Measurements from ENCODE around the gene RNF217. TPM values are rescaled to one million over a fixed set of nuclear protein-coding genes. Genes with fewer than 3 reads are reported as not detected.
"Not testable (repeated sequence)": the region's sequence is repeated elsewhere in the genome, so short reads cannot be mapped to it uniquely, and the experiment has no call there.

RNF217 gene
- total RNA-seq, 2 donors from 2014 or later = 1.4 to 3.6 TPM

DNA sequence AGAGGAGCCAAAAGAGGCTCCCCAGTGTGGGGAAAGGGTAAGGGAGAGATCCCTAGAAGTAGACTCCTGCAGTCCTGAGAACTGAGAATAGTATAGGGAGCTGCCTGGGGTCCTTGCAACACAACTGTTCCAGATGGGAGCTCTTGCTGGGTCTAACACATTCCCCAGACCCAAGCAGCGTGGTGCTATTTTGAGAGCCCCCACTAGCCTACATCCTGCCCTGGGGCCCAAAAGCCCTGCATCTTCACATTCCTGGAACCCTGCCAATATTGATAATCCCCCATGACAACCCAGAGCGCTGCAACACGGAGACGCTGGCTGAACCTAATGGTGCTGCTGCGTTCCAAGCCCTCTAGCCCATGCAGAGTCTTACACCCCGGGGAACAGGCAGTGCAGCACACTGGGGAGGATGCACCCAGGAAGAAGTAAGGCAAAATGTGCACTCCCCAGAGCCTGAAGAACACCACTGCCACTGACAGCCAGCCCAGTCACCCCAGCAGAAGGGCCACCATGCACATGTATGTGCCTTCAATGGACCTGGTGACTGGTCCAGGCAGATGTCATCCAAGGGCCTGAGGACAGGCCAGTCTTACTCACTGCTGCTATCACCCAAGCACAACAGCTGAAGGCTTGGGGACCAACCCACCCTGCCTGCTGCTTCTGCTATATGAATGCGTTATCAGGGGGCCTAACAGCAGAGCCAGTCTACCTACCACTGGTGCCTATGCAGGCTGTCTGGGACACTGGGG, 7.0 kb upstream of the RNF217 start:
- ATAC-seq = peak; percentile 41 to 48
- DNase-seq (ENCODE audit: low spot score) = no peak
- Mint-ChIP-seq H3K9me3 (no peaks in the 10 kb centered on the region), H3K4me3 (no peak overlapping the region), H3K27me3 (peaks cover 27 to 35% of the 10 kb centered on the region in 2 donors), H3K4me1 (ENCODE audit: low read depth in 2 of 2) (no peaks in the 10 kb centered on the region), H3K36me3 (no peaks in the 10 kb centered on the region), H3K27ac (no peak overlapping the region)

DNA sequence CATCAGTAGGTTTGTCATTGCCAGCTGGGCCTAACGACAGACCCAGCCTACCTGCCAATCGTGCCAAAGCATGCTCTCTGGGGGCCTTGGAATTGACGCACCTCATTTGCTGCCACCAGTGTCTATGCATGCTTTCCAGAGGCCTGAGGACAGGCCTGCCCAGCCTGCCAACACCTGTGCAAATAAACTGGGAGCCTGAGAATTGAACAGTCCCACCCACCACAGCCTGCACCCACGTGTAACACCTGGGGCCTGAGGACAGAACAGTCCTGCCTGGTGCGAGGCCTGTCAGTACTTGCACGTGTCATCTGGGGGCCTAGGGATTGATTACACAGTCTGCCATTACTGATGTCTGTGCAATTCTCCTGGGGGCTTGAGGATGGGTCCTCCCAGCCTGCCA, 6.2 kb upstream of the RNF217 start:
- Mint-ChIP-seq H3K9me3 (no peaks in the 10 kb centered on the region), H3K27me3 (peaks cover 28 to 42% of the 10 kb centered on the region in 2 donors), H3K27ac (no peak overlapping the region), H3K36me3 (no peaks in the 10 kb centered on the region), H3K4me1 (ENCODE audit: low read depth in 2 of 2) (peaks cover 0 to 1% of the 10 kb centered on the region in 2 donors), H3K4me3 (no peak overlapping the region)
- no peak for DNase-seq (ENCODE audit: low spot score)
- ATAC-seq = no peak

DNA sequence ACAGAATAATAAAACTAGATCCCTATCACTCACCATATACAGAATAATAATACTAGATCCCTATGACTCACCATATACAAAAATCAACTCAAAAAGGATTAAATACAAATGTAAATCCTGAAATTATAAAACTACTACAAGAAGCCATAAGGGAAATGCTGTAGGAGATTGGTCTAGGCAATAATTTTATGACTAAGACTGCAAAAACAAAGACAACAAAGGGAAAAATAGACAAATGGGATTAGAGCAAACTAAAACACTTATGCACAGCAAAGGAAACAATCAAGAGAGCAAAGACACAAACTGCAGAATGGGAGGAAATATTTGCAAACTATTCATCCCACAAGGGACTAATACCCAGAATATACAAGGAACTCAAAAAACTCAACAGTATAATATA, 4.1 kb upstream of the RNF217 start:
- Mint-ChIP-seq H3K36me3 (no peaks in the 10 kb centered on the region), H3K4me3 (no peak overlapping the region), H3K27ac (no peak overlapping the region), H3K9me3 (no peaks in the 10 kb centered on the region), H3K4me1 (ENCODE audit: low read depth in 2 of 2) (peaks cover 8% of the 10 kb centered on the region in 2 donors), H3K27me3 (peaks cover 31 to 51% of the 10 kb centered on the region in 2 donors)
- ATAC-seq (no peak), DNase-seq (ENCODE audit: low spot score) (no peak)

GRCh38 chr6:124958759-124959354, 3.4 kb upstream of the RNF217 start:
- no peak for ATAC-seq
- no peaks in the 10 kb centered on the region for H3K36me3 Mint-ChIP-seq
- no peaks in the 10 kb centered on the region for H3K9me3 Mint-ChIP-seq
- no peak for DNase-seq (ENCODE audit: low spot score)
- H3K27me3 Mint-ChIP-seq = peaks cover 35 to 57% of the 10 kb centered on the region in 2 donors
- H3K4me1 Mint-ChIP-seq (ENCODE audit: low read depth in 2 of 2) = peaks cover 12 to 13% of the 10 kb centered on the region in 2 donors
- no peak overlapping the region for H3K27ac Mint-ChIP-seq
- no peak overlapping the region for H3K4me3 Mint-ChIP-seq

- Mint-ChIP-seq H3K4me1 (ENCODE audit: low read depth in 2 of 2) (peaks cover 19% of the 10 kb centered on the region in 2 donors), H3K9me3 (no peaks in the 10 kb centered on the region), H3K27ac (peak overlapping the region in 1 of 2 donors; percentile 53), H3K4me3 (peak overlapping the region; percentile 74), H3K36me3 (no peaks in the 10 kb centered on the region), H3K27me3 (peaks cover 33 to 66% of the 10 kb centered on the region in 2 donors)
- no peak for DNase-seq (ENCODE audit: low spot score)
- no peak for ATAC-seq
Observed at GRCh38 chr6:124960757-124961463, 1.3 kb upstream of the RNF217 start.

DNA sequence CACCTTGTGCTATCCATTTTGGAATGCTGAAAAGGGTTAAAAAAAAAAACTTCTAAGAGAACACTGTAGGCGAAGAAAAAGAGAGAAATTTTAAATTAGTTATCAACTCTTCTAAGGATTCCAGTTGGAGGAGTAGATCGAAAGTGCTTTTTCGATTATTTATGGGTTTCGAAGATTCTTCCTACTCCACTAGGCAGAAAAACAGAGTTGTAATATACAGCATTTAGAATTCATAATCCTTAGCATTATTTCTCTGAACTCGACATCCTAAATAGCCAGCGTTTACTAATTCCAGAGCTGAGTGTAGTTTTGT, 817 bp upstream of the RNF217 start:
- DNase-seq (ENCODE audit: low spot score) (no peak), ATAC-seq (no peak)
- Mint-ChIP-seq H3K9me3 (no peaks in the 10 kb centered on the region), H3K36me3 (no peaks in the 10 kb centered on the region), H3K4me3 (peak overlapping the region; percentile 74), H3K4me1 (ENCODE audit: low read depth in 2 of 2) (peaks cover 19% of the 10 kb centered on the region in 2 donors), H3K27ac (peak overlapping the region in 1 of 2 donors; percentile 53), H3K27me3 (peaks cover 32 to 65% of the 10 kb centered on the region in 2 donors)

GRCh38 chr6:124962639-124963415, 590 bp downstream of the RNF217 start:
- peaks cover 19% of the 10 kb centered on the region in 2 donors for H3K4me1 Mint-ChIP-seq (ENCODE audit: low read depth in 2 of 2)
- H3K27ac Mint-ChIP-seq = peak overlapping the region in 1 of 2 donors; percentile 20
- H3K9me3 Mint-ChIP-seq = no peaks in the 10 kb centered on the region
- peak; percentile 65 to 82 for ATAC-seq
- no peaks in the 10 kb centered on the region for H3K36me3 Mint-ChIP-seq
- peaks cover 21 to 52% of the 10 kb centered on the region in 2 donors for H3K27me3 Mint-ChIP-seq
- no peak for DNase-seq (ENCODE audit: low spot score)
- peak overlapping the region; percentile 60 for H3K4me3 Mint-ChIP-seq

- DNase-seq (ENCODE audit: low spot score) (no peak), ATAC-seq (no peak)
- H3K4me1 Mint-ChIP-seq (ENCODE audit: low read depth in 2 of 2) = peaks cover 19% of the 10 kb centered on the region in 2 donors
- no peaks in the 10 kb centered on the region for H3K9me3 Mint-ChIP-seq
- H3K27me3 Mint-ChIP-seq = peaks cover 18 to 46% of the 10 kb centered on the region in 2 donors
- H3K4me3 Mint-ChIP-seq = peak overlapping the region; percentile 60
- H3K36me3 Mint-ChIP-seq = no peaks in the 10 kb centered on the region
- H3K27ac Mint-ChIP-seq = peak overlapping the region in 1 of 2 donors; percentile 20
Observed at GRCh38 chr6:124963416-124963785, 1.2 kb downstream of the RNF217 start.

DNA sequence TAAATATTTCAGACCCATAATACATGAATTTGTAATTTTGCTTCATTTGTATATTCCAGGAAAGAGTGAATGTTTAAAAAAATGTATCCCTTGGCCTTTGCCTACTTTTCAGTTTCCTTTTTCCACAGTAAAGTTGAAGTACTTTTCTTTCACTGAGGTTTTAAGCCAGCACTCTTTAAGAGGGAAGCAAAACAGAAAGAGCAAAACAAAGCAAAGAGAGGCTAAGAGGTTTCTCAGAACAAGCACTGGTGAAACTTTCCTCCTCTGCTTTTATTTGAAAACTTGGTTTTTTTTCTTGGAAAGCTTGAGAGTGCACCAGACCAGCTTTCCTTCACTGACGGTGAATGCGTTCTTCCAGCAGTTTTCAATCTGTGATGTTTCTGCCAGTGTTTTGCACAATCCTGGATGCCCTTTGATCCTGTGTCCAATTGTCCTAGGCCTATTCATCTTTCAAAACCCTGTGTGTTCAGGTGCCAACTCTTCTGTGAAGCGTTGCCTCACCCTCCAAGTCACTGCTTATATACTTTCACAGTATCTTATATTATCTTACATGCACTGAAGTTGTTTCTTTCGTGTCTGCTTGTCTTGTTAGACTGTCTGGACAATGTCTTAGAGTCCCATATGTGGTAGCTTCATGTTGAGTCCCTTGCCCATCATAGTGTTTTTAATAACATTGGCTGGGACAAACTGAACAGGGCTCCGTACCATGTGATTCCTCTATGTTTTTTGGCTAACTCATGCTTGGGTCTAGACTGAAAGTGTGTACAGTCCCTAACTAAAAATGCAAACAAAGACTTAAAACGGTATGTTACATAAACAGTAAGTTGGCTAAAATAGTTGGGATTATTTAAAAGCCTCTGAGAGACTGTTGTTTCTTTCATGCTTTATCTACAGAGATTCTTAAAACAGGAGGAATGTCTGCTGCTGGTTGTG, 1.9 kb downstream of the RNF217 start:
- no peaks in the 10 kb centered on the region for H3K36me3 Mint-ChIP-seq
- ATAC-seq = no peak
- H3K9me3 Mint-ChIP-seq = no peaks in the 10 kb centered on the region
- peaks cover 16 to 43% of the 10 kb centered on the region in 2 donors for H3K27me3 Mint-ChIP-seq
- DNase-seq (ENCODE audit: low spot score) = no peak
- H3K27ac Mint-ChIP-seq = peak overlapping the region in 1 of 2 donors; percentile 20
- H3K4me1 Mint-ChIP-seq (ENCODE audit: low read depth in 2 of 2) = peaks cover 19% of the 10 kb centered on the region in 2 donors
- peak overlapping the region; percentile 60 for H3K4me3 Mint-ChIP-seq

DNA sequence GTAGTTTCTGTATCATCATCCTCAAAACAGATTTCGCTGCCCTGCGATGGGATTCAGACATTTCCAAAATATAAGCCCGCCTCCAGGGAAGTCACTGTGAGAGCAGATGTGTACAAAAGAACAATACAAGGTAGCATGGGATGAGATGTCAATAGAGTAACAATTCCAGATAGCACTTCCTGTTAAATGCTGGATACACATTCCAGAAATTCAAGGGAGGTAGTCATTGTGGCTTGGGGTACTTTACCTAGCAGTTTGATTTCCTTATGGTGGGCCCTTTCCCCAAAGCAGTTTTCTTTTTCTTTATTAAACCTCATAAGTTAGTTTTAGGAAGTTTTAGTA, 2.5 kb downstream of the RNF217 start:
- H3K27ac Mint-ChIP-seq = no peak overlapping the region
- ATAC-seq (no peak), DNase-seq (ENCODE audit: low spot score) (no peak)
- no peak overlapping the region for H3K4me3 Mint-ChIP-seq
- H3K36me3 Mint-ChIP-seq = no peaks in the 10 kb centered on the region
- H3K9me3 Mint-ChIP-seq = no peaks in the 10 kb centered on the region
- peaks cover 13 to 36% of the 10 kb centered on the region in 2 donors for H3K27me3 Mint-ChIP-seq
- H3K4me1 Mint-ChIP-seq (ENCODE audit: low read depth in 2 of 2) = peaks cover 19% of the 10 kb centered on the region in 2 donors

- H3K36me3 Mint-ChIP-seq; ATAC-seq; H3K27ac Mint-ChIP-seq; H3K4me3 Mint-ChIP-seq; H3K9me3 Mint-ChIP-seq; DNase-seq (ENCODE audit: low spot score): not testable (repeated sequence)
- peaks cover 19% of the 10 kb centered on the region in 2 donors for H3K4me1 Mint-ChIP-seq (ENCODE audit: low read depth in 2 of 2)
- peaks cover 7 to 29% of the 10 kb centered on the region in 2 donors for H3K27me3 Mint-ChIP-seq
Observed at GRCh38 chr6:124965424-124965850, 3.2 kb downstream of the RNF217 start.

DNA sequence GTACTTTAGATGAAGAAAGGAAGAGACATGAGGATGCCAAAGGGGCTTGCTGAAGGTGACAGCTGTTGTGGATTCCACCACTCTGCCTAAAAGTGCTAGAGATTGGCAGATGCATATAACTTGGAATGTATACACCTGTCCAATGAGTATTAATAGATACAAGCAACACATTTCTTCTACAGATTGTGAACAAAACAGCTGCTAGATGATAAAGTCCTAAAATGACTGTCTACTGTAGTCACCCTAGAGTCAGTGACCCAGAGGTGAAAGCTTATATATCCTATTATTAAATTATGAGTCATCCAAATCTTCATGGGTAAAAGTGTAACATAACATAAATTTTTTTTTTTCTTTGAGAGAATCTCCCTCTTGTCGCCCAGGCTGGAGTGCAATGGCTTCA, 5.2 kb downstream of the RNF217 start:
- no peak overlapping the region for H3K27ac Mint-ChIP-seq
- no peaks in the 10 kb centered on the region for H3K36me3 Mint-ChIP-seq
- H3K4me1 Mint-ChIP-seq (ENCODE audit: low read depth in 2 of 2) = peaks cover 12 to 13% of the 10 kb centered on the region in 2 donors
- DNase-seq (ENCODE audit: low spot score) (no peak), ATAC-seq (no peak)
- no peak overlapping the region for H3K4me3 Mint-ChIP-seq
- peaks cover 4 to 16% of the 10 kb centered on the region in 2 donors for H3K27me3 Mint-ChIP-seq
- H3K9me3 Mint-ChIP-seq = no peaks in the 10 kb centered on the region

GRCh38 chr6:124968401-124968800, 6.2 kb downstream of the RNF217 start:
- no peak for DNase-seq (ENCODE audit: low spot score)
- H3K9me3 Mint-ChIP-seq = no peaks in the 10 kb centered on the region
- peaks cover 2 to 12% of the 10 kb centered on the region in 2 donors for H3K27me3 Mint-ChIP-seq
- H3K27ac Mint-ChIP-seq = no peak overlapping the region
- ATAC-seq = no peak
- H3K4me3 Mint-ChIP-seq = no peak overlapping the region
- H3K4me1 Mint-ChIP-seq (ENCODE audit: low read depth in 2 of 2) = peaks cover 9% of the 10 kb centered on the region in 2 donors
- H3K36me3 Mint-ChIP-seq = no peaks in the 10 kb centered on the region

All from natural killer cell treated with Interleukin-12 subunit alpha and Interleukin-12 subunit beta and Interleukin-15 and Interleukin-18, amount 100 ng/mL, for 72 hours (primary cell).